HepG2 (cell line): ENCODE results near the gene ADI1. TPM values are rescaled to one million over a fixed set of nuclear protein-coding genes. Genes with fewer than 3 reads are reported as not detected.
A peak's percentile ranks its signal among the peaks of the same experiment; 100 is the strongest.

Experiments
- ARNTL ChIP-seq: sonication (generic); formaldehyde crosslinking; IDR thresholded peaks from 2 replicates; pipeline ENCODE4 v1.4.0; 2020; ENCODE audit warnings: mild to moderate bottlenecking, missing genetic modification reagents
- ATAD3A ChIP-seq: sonication (generic); formaldehyde crosslinking; IDR thresholded peaks from 2 replicates; pipeline ENCODE4 v1.4.0; 2020; ENCODE audit warnings: missing genetic modification reagents
- DMAP1 ChIP-seq: IDR thresholded peaks from 2 replicates; pipeline ENCODE4 v1.6.1; 2016
- E2F5 ChIP-seq: sonication (generic); formaldehyde crosslinking; conservative IDR thresholded peaks from 2 replicates; pipeline ENCODE4 v1.4.0; 2020; ENCODE audit warnings: missing genetic modification reagents
- FOXJ3 ChIP-seq: sonication (generic); formaldehyde crosslinking; IDR thresholded peaks from 2 replicates; pipeline ENCODE4 v1.4.0; 2020; ENCODE audit warnings: missing genetic modification reagents, mild to moderate bottlenecking, borderline replicate concordance
- GTF2F1 ChIP-seq: fragments of 150-350 bp; IDR thresholded peaks from 2 replicates; pipeline ENCODE4 v1.6.1; 2014; ENCODE audit warnings: low read length
- IRF2 ChIP-seq: IDR thresholded peaks from 2 replicates; pipeline ENCODE4 v1.6.1; 2018; ENCODE audit warnings: missing genetic modification reagents, missing compliant biosample characterization
- MAFK ChIP-seq, 2 experiments: IDR thresholded peaks in 1 of 2; conservative IDR thresholded peaks in 1 of 2; 2 replicates each; pipeline ENCODE4 v1.6.1; 2011; ENCODE audit warnings: improper control_type of control experiment in 2 of 2, low read length in 2 of 2
- RAD21 ChIP-seq: fragments of 450-650 bp; formaldehyde crosslinking; IDR thresholded peaks from 2 replicates; pipeline ENCODE4 v1.5.0; 2020; ENCODE audit warnings: mild to moderate bottlenecking
- SMARCE1 ChIP-seq: fragments of 450-650 bp; IDR thresholded peaks from 2 replicates; pipeline ENCODE4 v1.6.1; 2017; ENCODE audit warnings: borderline replicate concordance
- TEAD3 ChIP-seq: optimal IDR thresholded peaks from 2 replicates; pipeline ENCODE3; 2016; ENCODE audit warnings: borderline replicate concordance
- TGIF2 ChIP-seq: IDR thresholded peaks from 2 replicates; pipeline ENCODE4 v1.6.1; 2016; ENCODE audit warnings: control low read depth, missing compliant biosample characterization
- TOE1 ChIP-seq: sonication (generic); formaldehyde crosslinking; IDR thresholded peaks from 2 replicates; pipeline ENCODE4 v1.4.0; 2020; ENCODE audit warnings: mild to moderate bottlenecking, missing genetic modification reagents
- TRAFD1 ChIP-seq: sonication (generic); formaldehyde crosslinking; IDR thresholded peaks from 2 replicates; pipeline ENCODE4 v1.5.1; 2020; ENCODE audit warnings: missing genetic modification reagents, mild to moderate bottlenecking, borderline replicate concordance
- YEATS2 ChIP-seq: sonication (generic); formaldehyde crosslinking; IDR thresholded peaks from 2 replicates; pipeline ENCODE4 v1.4.0; 2020; ENCODE audit warnings: missing genetic modification reagents, borderline replicate concordance
- ZBTB14 ChIP-seq: sonication (generic); formaldehyde crosslinking; IDR thresholded peaks from 2 replicates; pipeline ENCODE4 v1.4.0; 2020; ENCODE audit warnings: missing genetic modification reagents
- ZFP82 ChIP-seq: sonication (generic); formaldehyde crosslinking; IDR thresholded peaks from 2 replicates; pipeline ENCODE4 v1.5.1; 2020; ENCODE audit warnings: mild to moderate bottlenecking, missing genetic modification reagents, borderline replicate concordance
- ZNF331 ChIP-seq: sonication (generic); formaldehyde crosslinking; IDR thresholded peaks from 2 replicates; pipeline ENCODE4 v1.4.0; 2020; ENCODE audit warnings: missing genetic modification reagents
- ZNF644 ChIP-seq: IDR thresholded peaks from 2 replicates; pipeline ENCODE4 v1.6.1; 2016; ENCODE audit warnings: low read depth
- ZNF678 ChIP-seq: sonication (generic); formaldehyde crosslinking; IDR thresholded peaks from 2 replicates; pipeline ENCODE4 v1.4.0; 2020; ENCODE audit warnings: mild to moderate bottlenecking, missing genetic modification reagents
- polyA plus RNA-seq, 8 experiments: library from polyadenylated mRNA; depleted of rRNA in 3 of 8; stranded (reverse) in 7 of 8; unstranded in 1 of 8; fragments of >200 nt; fragmentation: Illumina TruSeq in 4 of 8; extraction: Trizol in 4 of 8; gene quantifications; 2 replicates each; pipeline versions ENCODE4 v1.2.1 to v1.2.3, GENCODE V29; 2011 to 2016; ENCODE audit warnings: low read depth in 4 of 8, missing spikeins in 1 of 8, mixed read lengths in 1 of 8; ENCODE audit not compliant: insufficient read depth in 1 of 8
- total RNA-seq, 5 experiments: library from RNA; depleted of rRNA; stranded (reverse); fragments of >200 nt; fragmentation: Illumina TruSeq; extraction: Trizol; gene quantifications; 2 replicates each; pipeline ENCODE4 v1.2.3, GENCODE V29; 2016; ENCODE audit warnings: low read depth in 1 of 5
- TF ChIP-seq, protein P1 (sequence below): sonication (generic); formaldehyde crosslinking; IDR thresholded peaks from 2 replicates; pipeline ENCODE4 v1.4.0; 2020; ENCODE audit warnings: missing genetic modification reagents

ADI1 gene
- total and polyA plus RNA-seq, 2 of the 13 experiments (the other 11 are each of a cell fraction or from before 2014, with no cell fraction given), result 28.7 to 123 TPM

DNA sequence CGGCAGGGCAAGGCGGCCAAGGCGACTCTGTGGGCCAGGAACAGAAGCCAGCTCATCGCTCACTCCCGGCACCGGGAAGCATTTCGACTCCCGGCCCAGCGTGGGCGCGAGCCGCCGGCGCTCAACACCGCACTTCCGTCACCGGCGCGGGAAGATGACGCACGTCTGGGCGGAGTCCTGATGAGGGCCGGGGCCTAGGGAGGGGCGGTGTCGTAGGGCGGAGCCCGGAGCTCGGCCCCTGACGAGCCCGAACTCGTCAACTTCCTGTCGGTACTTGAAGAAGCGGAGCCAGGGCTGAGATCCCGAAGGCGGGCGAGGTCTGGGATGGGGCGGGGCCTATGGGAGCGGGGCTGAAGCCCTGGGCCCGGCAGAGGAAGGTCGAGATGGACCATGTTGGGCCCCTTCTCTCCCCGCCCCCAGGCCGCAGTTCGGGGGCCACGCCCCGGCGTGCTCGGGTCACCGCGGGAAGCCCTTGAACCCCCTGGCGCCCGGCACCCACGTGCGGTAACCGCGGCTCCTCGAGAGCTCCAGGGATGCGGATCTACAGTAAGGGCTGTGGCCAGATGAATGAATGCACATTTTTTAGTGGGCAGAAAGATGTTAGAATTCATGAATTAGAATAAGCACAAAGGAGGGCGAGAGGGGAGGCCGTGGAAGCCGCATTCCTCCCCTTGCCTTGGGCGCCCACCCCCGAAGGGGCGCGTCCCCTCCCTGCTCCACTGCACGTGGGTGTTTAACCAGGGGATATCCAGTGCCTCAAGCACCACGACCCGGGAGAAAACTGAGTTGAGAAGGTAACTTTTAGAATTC, 39.1 kb upstream of the ADI1 start, which contains the start of gene RNASEH1 (continued):
- TF ChIP-seq MAFK (conservative IDR thresholded peaks at IDR 0.05 in 1 of 2, IDR thresholded peaks at IDR 0.05 in 1 of 2; ENCODE audit: low read length in 2 of 2) (0 out of 4 replicates have a peak, but pooled peaks of 1 of the 2 experiments have one; percentile 1), DMAP1 (peak; percentile 99), ZBTB14 (CRISPR knock-in tag) (peak; percentile 52), ARNTL (CRISPR knock-in tag) (peak; percentile 98), E2F5 (CRISPR knock-in tag) (peak; percentile 89), TEAD3 (CRISPR knock-in tag) (peak; percentile 70), SMARCE1 (no peak), ZNF331 (CRISPR knock-in tag) (peak; percentile 79), ZNF678 (CRISPR knock-in tag) (peak; percentile 95), ZFP82 (CRISPR knock-in tag) (peak; percentile 76; the same call in 1 of the 2 replicates), RAD21 (CRISPR knock-in tag) (peak; percentile 47; the same call in 1 of the 2 replicates), GTF2F1 (no peak), FOXJ3 (CRISPR knock-in tag) (peak; percentile 77; the same call in 1 of the 2 replicates), YEATS2 (CRISPR knock-in tag) (peak; percentile 98), IRF2 (CRISPR knock-in tag) (peak; percentile 89), TGIF2 (CRISPR knock-in tag) (peak; percentile 87), ZNF644 (CRISPR knock-in tag) (no peak), ATAD3A (no peak), TRAFD1 (CRISPR knock-in tag) (peak; percentile 27; the same call in 1 of the 2 replicates), TOE1 (CRISPR knock-in tag) (0 out of 2 replicates have a peak, but pooled peaks have one; percentile 92)
- TF ChIP-seq, protein P1, sequence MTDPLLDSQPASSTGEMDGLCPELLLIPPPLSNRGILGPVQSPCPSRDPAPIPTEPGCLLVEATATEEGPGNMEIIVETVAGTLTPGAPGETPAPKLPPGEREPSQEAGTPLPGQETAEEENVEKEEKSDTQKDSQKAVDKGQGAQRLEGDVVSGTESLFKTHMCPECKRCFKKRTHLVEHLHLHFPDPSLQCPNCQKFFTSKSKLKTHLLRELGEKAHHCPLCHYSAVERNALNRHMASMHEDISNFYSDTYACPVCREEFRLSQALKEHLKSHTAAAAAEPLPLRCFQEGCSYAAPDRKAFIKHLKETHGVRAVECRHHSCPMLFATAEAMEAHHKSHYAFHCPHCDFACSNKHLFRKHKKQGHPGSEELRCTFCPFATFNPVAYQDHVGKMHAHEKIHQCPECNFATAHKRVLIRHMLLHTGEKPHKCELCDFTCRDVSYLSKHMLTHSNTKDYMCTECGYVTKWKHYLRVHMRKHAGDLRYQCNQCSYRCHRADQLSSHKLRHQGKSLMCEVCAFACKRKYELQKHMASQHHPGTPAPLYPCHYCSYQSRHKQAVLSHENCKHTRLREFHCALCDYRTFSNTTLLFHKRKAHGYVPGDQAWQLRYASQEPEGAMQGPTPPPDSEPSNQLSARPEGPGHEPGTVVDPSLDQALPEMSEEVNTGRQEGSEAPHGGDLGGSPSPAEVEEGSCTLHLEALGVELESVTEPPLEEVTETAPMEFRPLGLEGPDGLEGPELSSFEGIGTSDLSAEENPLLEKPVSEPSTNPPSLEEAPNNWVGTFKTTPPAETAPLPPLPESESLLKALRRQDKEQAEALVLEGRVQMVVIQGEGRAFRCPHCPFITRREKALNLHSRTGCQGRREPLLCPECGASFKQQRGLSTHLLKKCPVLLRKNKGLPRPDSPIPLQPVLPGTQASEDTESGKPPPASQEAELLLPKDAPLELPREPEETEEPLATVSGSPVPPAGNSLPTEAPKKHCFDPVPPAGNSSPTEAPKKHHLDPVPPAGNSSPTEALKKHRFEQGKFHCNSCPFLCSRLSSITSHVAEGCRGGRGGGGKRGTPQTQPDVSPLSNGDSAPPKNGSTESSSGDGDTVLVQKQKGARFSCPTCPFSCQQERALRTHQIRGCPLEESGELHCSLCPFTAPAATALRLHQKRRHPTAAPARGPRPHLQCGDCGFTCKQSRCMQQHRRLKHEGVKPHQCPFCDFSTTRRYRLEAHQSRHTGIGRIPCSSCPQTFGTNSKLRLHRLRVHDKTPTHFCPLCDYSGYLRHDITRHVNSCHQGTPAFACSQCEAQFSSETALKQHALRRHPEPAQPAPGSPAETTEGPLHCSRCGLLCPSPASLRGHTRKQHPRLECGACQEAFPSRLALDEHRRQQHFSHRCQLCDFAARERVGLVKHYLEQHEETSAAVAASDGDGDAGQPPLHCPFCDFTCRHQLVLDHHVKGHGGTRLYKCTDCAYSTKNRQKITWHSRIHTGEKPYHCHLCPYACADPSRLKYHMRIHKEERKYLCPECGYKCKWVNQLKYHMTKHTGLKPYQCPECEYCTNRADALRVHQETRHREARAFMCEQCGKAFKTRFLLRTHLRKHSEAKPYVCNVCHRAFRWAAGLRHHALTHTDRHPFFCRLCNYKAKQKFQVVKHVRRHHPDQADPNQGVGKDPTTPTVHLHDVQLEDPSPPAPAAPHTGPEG (CRISPR knock-in tag), result peak; percentile 89
